Measurements from ENCODE around the gene FRMD3.

FRMD3 gene

GRCh38 chr9:83554278-83554677, 16.1 kb upstream of the FRMD3 start:
- H3K27ac ChIP-seq (ENCODE audit: low read depth, low read length) = no peak overlapping the region
- no peak overlapping the region for H3K9ac ChIP-seq (ENCODE audit: low read length)
- no peak overlapping the region for H3K4me3 ChIP-seq (ENCODE audit: low read length)
- H3K27me3 ChIP-seq (ENCODE audit: control insufficient read depth, insufficient read depth, low read length) = no peaks in the 10 kb centered on the region
- H3K36me3 ChIP-seq (ENCODE audit: control insufficient read depth, insufficient read depth, low read length) = no peaks in the 10 kb centered on the region
- no peaks in the 10 kb centered on the region for H3K4me1 ChIP-seq (ENCODE audit: control insufficient read depth, insufficient read depth, low read length)

GRCh38 chr9:83544002-83544698, 5.9 kb upstream of the FRMD3 start:
- no peak overlapping the region for H3K4me3 ChIP-seq (ENCODE audit: low read length)
- H3K27ac ChIP-seq (ENCODE audit: low read depth, low read length) = no peak overlapping the region
- H3K36me3 ChIP-seq (ENCODE audit: control insufficient read depth, insufficient read depth, low read length) = no peaks in the 10 kb centered on the region
- no peaks in the 10 kb centered on the region for H3K27me3 ChIP-seq (ENCODE audit: control insufficient read depth, insufficient read depth, low read length)
- no peak overlapping the region for H3K9ac ChIP-seq (ENCODE audit: low read length)
- no peaks in the 10 kb centered on the region for H3K4me1 ChIP-seq (ENCODE audit: control insufficient read depth, insufficient read depth, low read length)

GRCh38 chr9:83538890-83539238, 663 bp upstream of the FRMD3 start:
- H3K4me3 ChIP-seq (ENCODE audit: low read length) = peak overlapping the region; percentile 56
- H3K27ac ChIP-seq (ENCODE audit: low read depth, low read length) = no peak overlapping the region
- no peaks in the 10 kb centered on the region for H3K4me1 ChIP-seq (ENCODE audit: control insufficient read depth, insufficient read depth, low read length)
- H3K27me3 ChIP-seq (ENCODE audit: control insufficient read depth, insufficient read depth, low read length) = no peaks in the 10 kb centered on the region
- no peaks in the 10 kb centered on the region for H3K36me3 ChIP-seq (ENCODE audit: control insufficient read depth, insufficient read depth, low read length)
- H3K9ac ChIP-seq (ENCODE audit: low read length) = no peak overlapping the region

GRCh38 chr9:83537331-83538171, 650 bp downstream of the FRMD3 start:
- H3K9ac ChIP-seq (ENCODE audit: low read length) = no peak overlapping the region
- no peaks in the 10 kb centered on the region for H3K36me3 ChIP-seq (ENCODE audit: control insufficient read depth, insufficient read depth, low read length)
- no peaks in the 10 kb centered on the region for H3K27me3 ChIP-seq (ENCODE audit: control insufficient read depth, insufficient read depth, low read length)
- no peaks in the 10 kb centered on the region for H3K4me1 ChIP-seq (ENCODE audit: control insufficient read depth, insufficient read depth, low read length)
- H3K27ac ChIP-seq (ENCODE audit: low read depth, low read length) = no peak overlapping the region
- peak overlapping the region; percentile 56 for H3K4me3 ChIP-seq (ENCODE audit: low read length)

- no peak overlapping the region for H3K27ac ChIP-seq (ENCODE audit: low read depth, low read length)
- H3K36me3 ChIP-seq (ENCODE audit: control insufficient read depth, insufficient read depth, low read length) = no peaks in the 10 kb centered on the region
- no peaks in the 10 kb centered on the region for H3K4me1 ChIP-seq (ENCODE audit: control insufficient read depth, insufficient read depth, low read length)
- no peak overlapping the region for H3K4me3 ChIP-seq (ENCODE audit: low read length)
- no peak overlapping the region for H3K9ac ChIP-seq (ENCODE audit: low read length)
- H3K27me3 ChIP-seq (ENCODE audit: control insufficient read depth, insufficient read depth, low read length) = no peaks in the 10 kb centered on the region
Observed at GRCh38 chr9:83536332-83536731, 1.9 kb downstream of the FRMD3 start.

- no peak overlapping the region for H3K9ac ChIP-seq (ENCODE audit: low read length)
- no peaks in the 10 kb centered on the region for H3K27me3 ChIP-seq (ENCODE audit: control insufficient read depth, insufficient read depth, low read length)
- no peak overlapping the region for H3K27ac ChIP-seq (ENCODE audit: low read depth, low read length)
- H3K36me3 ChIP-seq (ENCODE audit: control insufficient read depth, insufficient read depth, low read length) = no peaks in the 10 kb centered on the region
- no peaks in the 10 kb centered on the region for H3K4me1 ChIP-seq (ENCODE audit: control insufficient read depth, insufficient read depth, low read length)
- H3K4me3 ChIP-seq (ENCODE audit: low read length) = no peak overlapping the region
Observed at GRCh38 chr9:83535736-83536135, 2.5 kb downstream of the FRMD3 start.

- H3K36me3 ChIP-seq (ENCODE audit: control insufficient read depth, insufficient read depth, low read length) = no peaks in the 10 kb centered on the region
- no peaks in the 10 kb centered on the region for H3K27me3 ChIP-seq (ENCODE audit: control insufficient read depth, insufficient read depth, low read length)
- no peak overlapping the region for H3K27ac ChIP-seq (ENCODE audit: low read depth, low read length)
- no peak overlapping the region for H3K4me3 ChIP-seq (ENCODE audit: low read length)
- H3K9ac ChIP-seq (ENCODE audit: low read length) = no peak overlapping the region
- H3K4me1 ChIP-seq (ENCODE audit: control insufficient read depth, insufficient read depth, low read length) = no peaks in the 10 kb centered on the region
Observed at GRCh38 chr9:83533296-83533695, 4.9 kb downstream of the FRMD3 start.

GRCh38 chr9:83526901-83527300, 11.3 kb downstream of the FRMD3 start:
- no peak overlapping the region for H3K9ac ChIP-seq (ENCODE audit: low read length)
- no peak overlapping the region for H3K27ac ChIP-seq (ENCODE audit: low read depth, low read length)
- no peak overlapping the region for H3K4me3 ChIP-seq (ENCODE audit: low read length)

GRCh38 chr9:83526211-83526610, 12.0 kb downstream of the FRMD3 start:
- Histone ChIP-seq H3K4me1 (ENCODE audit: control insufficient read depth, insufficient read depth, low read length) (no peaks in the 10 kb centered on the region), H3K4me3 (ENCODE audit: low read length) (no peak overlapping the region), H3K27ac (ENCODE audit: low read depth, low read length) (no peak overlapping the region)

More at GRCh38 chr9:83526901-83527300, 11.3 kb downstream of the FRMD3 start:
- no peaks in the 10 kb centered on the region for H3K4me1 ChIP-seq (ENCODE audit: control insufficient read depth, insufficient read depth, low read length)
- no peaks in the 10 kb centered on the region for H3K27me3 ChIP-seq (ENCODE audit: control insufficient read depth, insufficient read depth, low read length)
- H3K36me3 ChIP-seq (ENCODE audit: control insufficient read depth, insufficient read depth, low read length) = no peaks in the 10 kb centered on the region

GRCh38 chr9:83523684-83524083, 14.5 kb downstream of the FRMD3 start:
- Histone ChIP-seq H3K27ac (ENCODE audit: low read depth, low read length) (no peak overlapping the region), H3K4me1 (ENCODE audit: control insufficient read depth, insufficient read depth, low read length) (no peaks in the 10 kb centered on the region), H3K27me3 (ENCODE audit: control insufficient read depth, insufficient read depth, low read length) (no peaks in the 10 kb centered on the region), H3K9ac (ENCODE audit: low read length) (no peak overlapping the region), H3K4me3 (ENCODE audit: low read length) (no peak overlapping the region), H3K36me3 (ENCODE audit: control insufficient read depth, insufficient read depth, low read length) (no peaks in the 10 kb centered on the region)

More at GRCh38 chr9:83526211-83526610, 12.0 kb downstream of the FRMD3 start:
- H3K27me3 ChIP-seq (ENCODE audit: control insufficient read depth, insufficient read depth, low read length) = no peaks in the 10 kb centered on the region
- no peaks in the 10 kb centered on the region for H3K36me3 ChIP-seq (ENCODE audit: control insufficient read depth, insufficient read depth, low read length)
- no peak overlapping the region for H3K9ac ChIP-seq (ENCODE audit: low read length)

GRCh38 chr9:83521411-83521810, 16.8 kb downstream of the FRMD3 start:
- Histone ChIP-seq H3K36me3 (ENCODE audit: control insufficient read depth, insufficient read depth, low read length) (no peaks in the 10 kb centered on the region), H3K27ac (ENCODE audit: low read depth, low read length) (no peak overlapping the region), H3K4me1 (ENCODE audit: control insufficient read depth, insufficient read depth, low read length) (no peaks in the 10 kb centered on the region), H3K4me3 (ENCODE audit: low read length) (no peak overlapping the region), H3K27me3 (ENCODE audit: control insufficient read depth, insufficient read depth, low read length) (no peaks in the 10 kb centered on the region), H3K9ac (ENCODE audit: low read length) (no peak overlapping the region)

- no peaks in the 10 kb centered on the region for H3K4me1 ChIP-seq (ENCODE audit: control insufficient read depth, insufficient read depth, low read length)
- H3K27me3 ChIP-seq (ENCODE audit: control insufficient read depth, insufficient read depth, low read length) = no peaks in the 10 kb centered on the region
- no peak overlapping the region for H3K4me3 ChIP-seq (ENCODE audit: low read length)
- H3K9ac ChIP-seq (ENCODE audit: low read length) = no peak overlapping the region
- no peak overlapping the region for H3K27ac ChIP-seq (ENCODE audit: low read depth, low read length)
- no peaks in the 10 kb centered on the region for H3K36me3 ChIP-seq (ENCODE audit: control insufficient read depth, insufficient read depth, low read length)
Observed at GRCh38 chr9:83521011-83521410, 17.2 kb downstream of the FRMD3 start.

- no peaks in the 10 kb centered on the region for H3K4me1 ChIP-seq (ENCODE audit: control insufficient read depth, insufficient read depth, low read length)
- no peak overlapping the region for H3K27ac ChIP-seq (ENCODE audit: low read depth, low read length)
- H3K36me3 ChIP-seq (ENCODE audit: control insufficient read depth, insufficient read depth, low read length) = no peaks in the 10 kb centered on the region
- H3K9ac ChIP-seq (ENCODE audit: low read length) = no peak overlapping the region
- no peaks in the 10 kb centered on the region for H3K27me3 ChIP-seq (ENCODE audit: control insufficient read depth, insufficient read depth, low read length)
- no peak overlapping the region for H3K4me3 ChIP-seq (ENCODE audit: low read length)
Observed at GRCh38 chr9:83520292-83520691, 17.9 kb downstream of the FRMD3 start.

Data from rectal smooth muscle tissue (tissue), 1 donor.